CD4-positive, alpha-beta memory T cell (primary cell): ENCODE measurements around the gene ZDHHC18. TPM values are rescaled to one million over a fixed set of nuclear protein-coding genes. Genes with fewer than 3 reads are reported as not detected.

ENCODE experiments used
- CTCF ChIA-PET: fragments of 350-600 bp; sonication (Branson Sonifier 250); formaldehyde crosslinking; loops from one replicate; lab custom pipeline; 2021; ENCODE audit warnings: inconsistent platforms; ENCODE audit not compliant: partially characterized antibody; lab: Charles Lee
- POLR2A ChIA-PET: fragments of 350-600 bp; sonication (Branson Sonifier 250); formaldehyde crosslinking; loops from one replicate; lab custom pipeline; 2021; ENCODE audit not compliant: partially characterized antibody; lab: Charles Lee
- DNase-seq, 5 donors: peaks; one replicate each; pipeline versions ENCODE4 v3.0.0 to v3.0.0-alpha.2; 2020 to 2022; ENCODE audit warnings: mixed read lengths in 1 of 5
- H3K27ac ChIP-seq: one replicate; pipeline ENCODE4 v1.7.0; 2013; ENCODE audit warnings: low read depth, low read length
- H3K27me3 ChIP-seq: 2 replicates; pipeline ENCODE4 v1.7.0; 2013; ENCODE audit warnings: mild to moderate bottlenecking, low read length, moderate library complexity; ENCODE audit not compliant: insufficient read depth
- H3K36me3 ChIP-seq: 2 replicates; pipeline ENCODE4 v1.7.0; 2013; ENCODE audit warnings: mild to moderate bottlenecking, low read length, moderate library complexity; ENCODE audit not compliant: insufficient read depth
- H3K4me1 ChIP-seq: 2 replicates; pipeline ENCODE4 v1.7.0; 2013; ENCODE audit warnings: mild to moderate bottlenecking, low read length, moderate library complexity; ENCODE audit not compliant: insufficient read depth
- H3K4me3 ChIP-seq, 2 donors: one replicate each; pipeline ENCODE4 v1.7.0; 2013; ENCODE audit warnings: low read length in 2 of 2, mild to moderate bottlenecking in 1 of 2
- H3K9me3 ChIP-seq, 2 donors: one replicate each; pipeline ENCODE4 v1.7.0; 2013; ENCODE audit warnings: low read length in 2 of 2, control low read depth in 1 of 2; ENCODE audit not compliant: control insufficient read depth in 1 of 2
- H3K27ac Mint-ChIP-seq, 7 donors: one replicate each; pipeline ENCODE4 v1.8.0; 2020 to 2021; ENCODE audit warnings: mixed read lengths in 7 of 7, mild to moderate bottlenecking in 6 of 7, inconsistent platforms in 3 of 7, moderate library complexity in 3 of 7
- H3K27me3 Mint-ChIP-seq, 2 donors: one replicate each; pipeline ENCODE4 v1.8.0; 2020 to 2021; ENCODE audit warnings: mixed read lengths in 2 of 2
- H3K36me3 Mint-ChIP-seq, 2 donors: one replicate each; pipeline ENCODE4 v1.8.0; 2020 to 2021; ENCODE audit warnings: mixed read lengths in 2 of 2, inconsistent platforms in 1 of 2, mild to moderate bottlenecking in 1 of 2
- H3K4me1 Mint-ChIP-seq, 4 donors: one replicate each; pipeline ENCODE4 v1.8.0; 2020 to 2021; ENCODE audit warnings: mixed read lengths in 4 of 4, mild to moderate bottlenecking in 1 of 4
- H3K4me3 Mint-ChIP-seq, 8 donors: one replicate each; pipeline ENCODE4 v1.8.0; 2020 to 2021; ENCODE audit warnings: mixed read lengths in 8 of 8, mild to moderate bottlenecking in 7 of 8, moderate library complexity in 6 of 8, inconsistent platforms in 3 of 8
- H3K9me3 Mint-ChIP-seq, 8 donors: one replicate each; pipeline ENCODE4 v1.8.0; 2020 to 2021; ENCODE audit warnings: mixed read lengths in 8 of 8, mild to moderate bottlenecking in 5 of 8, inconsistent platforms in 3 of 8, moderate library complexity in 1 of 8
- intact Hi-C: fragments of 100-400 bp; cut with micrococcal nuclease; formaldehyde crosslinking; loops from one replicate; pipeline ENCODE4 v1.15.1; 2023
- polyA plus RNA-seq, 2 donors: library from polyadenylated mRNA; unstranded; fragments of 300-500 nt; fragmentation: Illumina TruSeq; gene quantifications; one replicate each; pipeline ENCODE4 v1.2.3, GENCODE V29; 2021
- total RNA-seq, 2 experiments: library from RNA; stranded (reverse); gene quantifications; one replicate each; pipeline ENCODE4 v1.2.3, GENCODE V29; 2021

Gene ZDHHC18
- total and polyA plus RNA-seq, 4 experiments from 2014 or later: 6.2 to 56.4 (median 36.5) TPM

DNA sequence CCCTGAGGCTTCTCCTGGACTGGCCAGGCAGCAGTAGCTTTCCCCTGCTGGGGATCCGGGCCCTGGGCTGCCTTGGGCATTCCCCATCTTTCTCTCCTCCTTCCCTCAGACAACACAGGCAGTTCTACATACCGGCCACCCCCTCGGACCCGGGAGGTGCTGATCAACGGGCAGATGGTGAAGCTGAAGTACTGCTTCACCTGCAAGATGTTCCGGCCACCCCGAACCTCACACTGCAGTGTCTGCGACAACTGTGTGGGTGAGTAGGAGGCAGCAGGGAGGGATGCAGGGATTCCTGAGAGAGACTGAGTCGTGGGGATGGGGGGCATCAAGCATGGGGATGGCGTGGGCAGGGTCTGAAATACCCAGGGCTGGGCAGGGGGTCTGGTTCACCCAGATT, 22.0 kb downstream of the ZDHHC18 start:
- Histone ChIP-seq H3K4me3 (no peak overlapping the region), H3K27ac (no peak overlapping the region), H3K36me3 (peaks cover 68% of the 10 kb centered on the region), H3K4me1 (no peaks in the 10 kb centered on the region), H3K9me3 (no peaks in the 10 kb centered on the region), H3K27me3 (no peaks in the 10 kb centered on the region)
- no peak overlapping the region for H3K4me3 Mint-ChIP-seq
- no peaks in the 10 kb centered on the region for H3K9me3 Mint-ChIP-seq
- POLR2A ChIA-PET: interaction anchor here (0.6 to 2.7 kb wide), 3 partner anchors 15 to 83 kb away, joined by 4 to 11 read pairs (median 4); no protein-coding TSS in a partner anchor
- H3K27me3 Mint-ChIP-seq: no peaks in the 10 kb centered on the region
- peaks cover 47 to 81% of the 10 kb centered on the region in 2 donors for H3K36me3 Mint-ChIP-seq
- intact Hi-C loops: no loop called here
- peaks cover 3 to 15% (median 8%) of the 10 kb centered on the region in 4 donors for H3K4me1 Mint-ChIP-seq
- DNase-seq: no peak
- CTCF ChIA-PET: interaction anchor here (1.3 to 3.7 kb wide), 7 partner anchors 14 to 39 kb away, joined by 4 to 19 read pairs (median 11); no protein-coding TSS in a partner anchor
- H3K27ac Mint-ChIP-seq: peak overlapping the region in 4 of 7 donors; percentile 13 to 62 (median 40)

DNA sequence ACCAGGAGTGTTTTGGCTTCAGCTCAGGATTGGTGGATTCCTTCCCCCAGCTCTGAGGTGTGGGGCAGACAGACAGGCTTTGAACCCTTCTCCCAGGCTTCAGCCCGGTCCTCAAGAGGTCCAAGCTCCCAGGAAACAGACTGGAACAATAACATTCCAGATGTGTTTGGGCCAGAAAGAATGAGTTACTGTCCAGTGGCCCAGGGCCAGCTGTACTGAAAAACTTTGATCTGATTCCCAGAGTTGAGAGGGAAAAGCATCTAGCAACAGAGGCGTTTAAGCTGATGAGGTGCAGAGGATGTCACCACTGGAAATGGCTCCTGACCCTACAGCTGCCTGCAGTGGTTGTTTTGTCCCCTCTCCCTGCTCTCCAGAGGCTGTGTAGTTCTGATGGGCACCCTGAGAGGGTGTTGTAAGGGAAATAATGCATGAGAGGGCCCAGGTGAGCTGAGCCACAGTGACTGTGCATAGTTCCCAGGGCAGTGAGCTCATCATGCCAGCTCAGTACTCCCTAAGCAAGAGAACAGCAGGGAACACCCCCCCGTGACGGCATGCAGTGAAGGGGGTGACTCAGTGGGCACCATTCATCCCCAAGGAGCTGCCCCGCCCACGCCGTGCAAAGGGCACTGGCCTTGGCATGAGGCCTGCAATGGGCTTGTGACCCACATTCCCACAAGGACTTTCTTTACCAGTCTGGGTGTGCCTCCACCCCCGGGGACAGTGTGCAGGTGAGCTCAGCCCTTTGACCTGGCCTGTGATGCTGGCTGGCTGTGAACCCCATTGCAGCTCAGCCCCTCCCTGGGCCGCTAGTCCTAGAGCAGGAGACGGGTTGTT, 22.7 kb downstream of the ZDHHC18 start:
- no peaks in the 10 kb centered on the region for H3K27me3 Mint-ChIP-seq
- H3K27ac ChIP-seq: no peak overlapping the region
- H3K4me3 ChIP-seq: no peak overlapping the region
- ChIA-PET POLR2A (interaction anchor here (1.0 to 2.7 kb wide), 2 partner anchors 16 kb away, joined by 3 to 11 read pairs; no protein-coding TSS in a partner anchor), CTCF (interaction anchor here (1.3 to 3.7 kb wide), 10 partner anchors 10 to 251 kb away, joined by 3 to 19 read pairs (median 8); partner anchors contain the start of gene PIGV)
- no peaks in the 10 kb centered on the region for H3K4me1 ChIP-seq
- no peaks in the 10 kb centered on the region for H3K9me3 Mint-ChIP-seq
- no peak for DNase-seq
- peaks cover 3 to 12% (median 8%) of the 10 kb centered on the region in 4 donors for H3K4me1 Mint-ChIP-seq
- H3K9me3 ChIP-seq: no peaks in the 10 kb centered on the region
- H3K36me3 Mint-ChIP-seq: peaks cover 44 to 78% of the 10 kb centered on the region in 2 donors
- no peak overlapping the region for H3K4me3 Mint-ChIP-seq
- intact Hi-C loops: no loop called here
- no peaks in the 10 kb centered on the region for H3K27me3 ChIP-seq
- peak overlapping the region in 2 of 7 donors; percentile 10 to 13 for H3K27ac Mint-ChIP-seq
- H3K36me3 ChIP-seq: peaks cover 75% of the 10 kb centered on the region

- Mint-ChIP-seq H3K36me3 (peaks cover 48 to 79% of the 10 kb centered on the region in 2 donors), H3K4me1 (peaks cover 3 to 9% (median 4%) of the 10 kb centered on the region in 4 donors), H3K9me3 (no peaks in the 10 kb centered on the region), H3K4me3 (no peak overlapping the region), H3K27ac (peak overlapping the region in 2 of 7 donors; percentile 24 to 66), H3K27me3 (no peaks in the 10 kb centered on the region)
- Histone ChIP-seq H3K27ac (no peak overlapping the region), H3K4me1 (no peaks in the 10 kb centered on the region), H3K36me3 (peaks cover 83% of the 10 kb centered on the region), H3K27me3 (no peaks in the 10 kb centered on the region), H3K4me3 (no peak overlapping the region), H3K9me3 (no peaks in the 10 kb centered on the region)
- no peak for DNase-seq
- intact Hi-C loops: no loop called here
- ChIA-PET CTCF (interaction anchor here (0.9 to 3.7 kb wide), 7 partner anchors 8 to 31 kb away, joined by 3 to 19 read pairs (median 10); no protein-coding TSS in a partner anchor), POLR2A (interaction anchor here (1.9 to 2.7 kb wide), 2 partner anchors 14 to 18 kb away, joined by 9 to 11 read pairs; no protein-coding TSS in a partner anchor)
Measured at GRCh38 chr1:26851106-26851684, 24.7 kb downstream of the ZDHHC18 start.

DNA sequence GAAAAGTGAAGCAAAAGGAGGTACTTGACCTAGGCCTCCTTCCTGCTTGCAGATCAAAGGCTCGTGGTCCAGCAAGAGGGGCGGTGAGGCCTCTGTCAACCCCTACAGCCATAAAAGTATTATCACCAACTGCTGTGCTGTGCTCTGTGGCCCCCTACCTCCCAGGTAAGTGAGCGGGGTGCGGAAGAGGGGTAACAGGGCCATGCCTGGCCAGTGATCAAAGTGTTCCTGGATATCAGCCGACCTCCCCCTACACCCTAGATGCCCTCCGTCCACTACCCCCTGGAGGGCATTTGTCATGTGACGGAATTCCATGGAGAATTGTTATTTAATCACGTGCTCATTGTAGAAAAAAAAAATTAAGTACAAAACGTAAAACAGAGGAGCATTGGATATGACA, 26.2 kb downstream of the ZDHHC18 start:
- POLR2A ChIA-PET: no interaction called here
- Histone ChIP-seq H3K36me3 (peaks cover 77% of the 10 kb centered on the region), H3K27ac (no peak overlapping the region), H3K4me1 (no peaks in the 10 kb centered on the region), H3K9me3 (no peaks in the 10 kb centered on the region), H3K4me3 (no peak overlapping the region), H3K27me3 (no peaks in the 10 kb centered on the region)
- Mint-ChIP-seq H3K27ac (peak overlapping the region in 2 of 7 donors; percentile 11 to 52), H3K4me3 (no peak overlapping the region), H3K27me3 (no peaks in the 10 kb centered on the region), H3K9me3 (no peaks in the 10 kb centered on the region), H3K36me3 (peaks cover 46 to 81% of the 10 kb centered on the region in 2 donors), H3K4me1 (peaks cover 3 to 9% (median 4%) of the 10 kb centered on the region in 4 donors)
- CTCF ChIA-PET: interaction anchor here (0.8 to 2.0 kb wide), 3 partner anchors 13 to 26 kb away, joined by 3 to 10 read pairs (median 3); no protein-coding TSS in a partner anchor
- intact Hi-C loops: loop anchor here (1.0 kb wide), 2 partner anchors 26 to 250 kb away; no protein-coding TSS in a partner anchor
- DNase-seq: no peak

DNA sequence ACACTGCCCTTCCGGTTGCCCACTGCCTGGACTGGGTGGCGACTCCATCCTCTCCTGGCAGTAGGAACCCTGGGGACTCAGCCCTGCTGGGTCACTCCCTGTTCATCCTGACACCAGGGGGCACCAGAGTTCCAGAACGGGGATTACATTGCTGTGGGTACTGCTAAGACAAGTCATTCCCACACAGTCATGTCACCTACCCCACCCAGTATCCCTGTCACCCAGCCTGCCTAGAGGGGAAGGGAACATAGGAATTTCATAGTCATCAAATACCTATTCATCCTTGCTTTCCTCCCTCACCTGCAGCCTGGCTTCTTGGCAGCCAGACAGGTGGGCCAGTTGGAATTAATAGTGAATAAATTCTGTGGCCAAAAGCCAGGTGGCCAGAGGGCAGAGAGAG, 26.7 kb downstream of the ZDHHC18 start:
- Histone ChIP-seq H3K27me3 (no peaks in the 10 kb centered on the region), H3K4me1 (no peaks in the 10 kb centered on the region), H3K27ac (no peak overlapping the region), H3K36me3 (peaks cover 77% of the 10 kb centered on the region), H3K9me3 (no peaks in the 10 kb centered on the region), H3K4me3 (no peak overlapping the region)
- H3K9me3 Mint-ChIP-seq: no peaks in the 10 kb centered on the region
- peaks cover 1 to 9% (median 4%) of the 10 kb centered on the region in 4 donors for H3K4me1 Mint-ChIP-seq
- no peak overlapping the region for H3K4me3 Mint-ChIP-seq
- CTCF ChIA-PET: interaction anchor here (2.9 kb wide), 1 partner anchor 26 kb away, joined by 11 read pairs; no protein-coding TSS in a partner anchor
- DNase-seq: peak; percentile 64 to 75 (median 69)
- H3K36me3 Mint-ChIP-seq: peaks cover 44 to 81% of the 10 kb centered on the region in 2 donors
- H3K27me3 Mint-ChIP-seq: no peaks in the 10 kb centered on the region
- POLR2A ChIA-PET: no interaction called here
- H3K27ac Mint-ChIP-seq: peak overlapping the region in 2 of 7 donors; percentile 11 to 52
- intact Hi-C loops: loop anchor here (1.0 kb wide), 2 partner anchors 25 to 251 kb away; no protein-coding TSS in a partner anchor

GRCh38 chr1:26853600-26853999, 27.1 kb downstream of the ZDHHC18 start:
- Histone ChIP-seq H3K36me3 (peaks cover 75% of the 10 kb centered on the region), H3K9me3 (no peaks in the 10 kb centered on the region), H3K4me3 (no peak overlapping the region), H3K4me1 (no peaks in the 10 kb centered on the region), H3K27ac (no peak overlapping the region), H3K27me3 (no peaks in the 10 kb centered on the region)
- H3K9me3 Mint-ChIP-seq: no peaks in the 10 kb centered on the region
- H3K27ac Mint-ChIP-seq: peak overlapping the region in 2 of 7 donors; percentile 18 to 35
- intact Hi-C loops: loop anchor here (1.0 kb wide), 2 partner anchors 25 to 251 kb away; no protein-coding TSS in a partner anchor
- no peak overlapping the region for H3K4me3 Mint-ChIP-seq
- peaks cover 1 to 9% (median 4%) of the 10 kb centered on the region in 4 donors for H3K4me1 Mint-ChIP-seq
- H3K27me3 Mint-ChIP-seq: no peaks in the 10 kb centered on the region
- peaks cover 40 to 76% of the 10 kb centered on the region in 2 donors for H3K36me3 Mint-ChIP-seq
- ChIA-PET CTCF (interaction anchor here (2.9 kb wide), 1 partner anchor 25 kb away, joined by 11 read pairs; no protein-coding TSS in a partner anchor), POLR2A (no interaction called here)
- no peak for DNase-seq
